GM18502 (cell line): ENCODE measurements around the gene MUC5AC.
"Not testable (repeated sequence)": the region's sequence is repeated elsewhere in the genome, so short reads cannot be mapped to it uniquely, and the experiment has no call there.

Experiments
- ATAC-seq: cut with Tn5 transposase; IDR thresholded peaks from one replicate; pipeline ENCODE4 v1.9.1; 2021; ENCODE audit warnings: mild to moderate bottlenecking; ENCODE audit not compliant: unreplicated experiment, poor library complexity

MUC5AC gene

DNA sequence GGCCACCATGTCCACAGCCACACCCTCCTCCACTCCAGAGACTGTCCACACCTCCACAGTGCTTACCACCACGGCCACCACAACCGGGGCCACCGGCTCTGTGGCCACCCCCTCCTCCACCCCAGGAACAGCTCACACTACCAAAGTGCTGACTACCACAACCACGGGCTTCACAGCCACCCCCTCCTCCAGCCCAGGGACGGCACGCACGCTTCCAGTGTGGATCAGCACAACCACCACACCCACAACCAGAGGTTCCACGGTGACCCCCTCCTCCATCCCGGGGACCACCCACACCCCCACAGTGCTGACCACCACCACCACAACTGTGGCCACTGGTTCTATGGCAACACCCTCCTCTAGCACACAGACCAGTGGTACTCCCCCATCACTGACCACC is 86.8 kb downstream of the MUC5AC start:
- ATAC-seq: not testable (repeated sequence)

DNA sequence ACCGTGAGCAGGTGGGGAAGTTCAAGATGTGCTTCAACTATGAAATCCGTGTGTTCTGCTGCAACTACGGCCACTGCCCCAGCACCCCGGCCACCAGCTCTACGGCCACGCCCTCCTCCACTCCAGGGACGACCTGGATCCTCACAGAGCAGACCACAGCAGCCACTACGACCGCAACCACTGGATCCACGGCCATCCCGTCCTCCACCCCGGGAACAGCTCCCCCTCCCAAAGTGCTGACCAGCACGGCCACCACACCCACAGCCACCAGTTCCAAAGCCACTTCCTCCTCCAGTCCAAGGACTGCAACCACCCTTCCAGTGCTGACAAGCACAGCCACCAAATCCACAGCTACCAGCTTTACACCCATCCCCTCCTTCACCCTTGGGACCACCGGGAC is 88.0 kb downstream of the MUC5AC start:
- ATAC-seq: not testable (repeated sequence)

DNA sequence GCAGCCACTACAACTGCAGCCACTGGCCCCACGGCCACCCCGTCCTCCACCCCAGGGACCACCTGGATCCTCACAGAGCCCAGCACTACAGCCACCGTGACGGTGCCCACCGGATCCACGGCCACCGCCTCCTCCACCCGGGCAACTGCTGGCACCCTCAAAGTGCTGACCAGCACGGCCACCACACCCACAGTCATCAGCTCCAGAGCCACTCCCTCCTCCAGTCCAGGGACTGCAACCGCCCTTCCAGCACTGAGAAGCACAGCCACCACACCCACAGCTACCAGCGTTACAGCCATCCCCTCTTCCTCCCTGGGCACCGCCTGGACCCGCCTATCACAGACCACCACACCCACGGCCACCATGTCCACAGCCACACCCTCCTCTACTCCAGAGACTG is 88.5 kb downstream of the MUC5AC start:
- not testable (repeated sequence) for ATAC-seq

- ATAC-seq: not testable (repeated sequence)
These were observed 89.3 kb downstream of the MUC5AC start for GRCh38 chr11:1247026-1247425.

DNA sequence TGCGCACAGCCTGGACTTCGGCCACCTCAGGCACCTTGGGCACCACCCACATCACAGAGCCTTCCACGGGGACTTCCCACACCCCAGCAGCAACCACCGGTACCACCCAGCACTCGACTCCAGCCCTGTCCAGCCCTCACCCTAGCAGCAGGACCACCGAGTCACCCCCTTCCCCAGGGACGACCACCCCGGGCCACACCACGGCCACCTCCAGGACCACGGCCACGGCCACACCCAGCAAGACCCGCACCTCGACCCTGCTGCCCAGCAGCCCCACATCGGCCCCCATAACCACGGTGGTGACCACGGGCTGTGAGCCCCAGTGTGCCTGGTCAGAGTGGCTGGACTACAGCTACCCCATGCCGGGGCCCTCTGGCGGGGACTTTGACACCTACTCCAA is 91.2 kb downstream of the MUC5AC start:
- ATAC-seq: not testable (repeated sequence)

DNA sequence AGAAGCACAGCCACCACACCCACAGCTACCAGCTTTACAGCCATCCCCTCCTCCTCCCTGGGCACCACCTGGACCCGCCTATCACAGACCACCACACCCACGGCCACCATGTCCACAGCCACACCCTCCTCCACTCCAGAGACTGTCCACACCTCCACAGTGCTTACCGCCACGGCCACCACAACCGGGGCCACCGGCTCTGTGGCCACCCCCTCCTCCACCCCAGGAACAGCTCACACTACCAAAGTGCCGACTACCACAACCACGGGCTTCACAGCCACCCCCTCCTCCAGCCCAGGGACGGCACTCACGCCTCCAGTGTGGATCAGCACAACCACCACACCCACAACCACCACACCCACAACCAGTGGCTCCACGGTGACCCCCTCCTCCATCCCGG is 92.7 kb downstream of the MUC5AC start:
- ATAC-seq: not testable (repeated sequence)
